GM19099 (cell line): Measurements from ENCODE around the gene DUOX1.

Source experiments
- POLR2A ChIP-seq: IDR thresholded peaks from 3 replicates; pipeline ENCODE4 v1.6.1; 2011; ENCODE audit warnings: low read depth; ENCODE audit not compliant: insufficient read length; ENCODE audit errors: extremely low read depth

The DUOX1 gene

DNA sequence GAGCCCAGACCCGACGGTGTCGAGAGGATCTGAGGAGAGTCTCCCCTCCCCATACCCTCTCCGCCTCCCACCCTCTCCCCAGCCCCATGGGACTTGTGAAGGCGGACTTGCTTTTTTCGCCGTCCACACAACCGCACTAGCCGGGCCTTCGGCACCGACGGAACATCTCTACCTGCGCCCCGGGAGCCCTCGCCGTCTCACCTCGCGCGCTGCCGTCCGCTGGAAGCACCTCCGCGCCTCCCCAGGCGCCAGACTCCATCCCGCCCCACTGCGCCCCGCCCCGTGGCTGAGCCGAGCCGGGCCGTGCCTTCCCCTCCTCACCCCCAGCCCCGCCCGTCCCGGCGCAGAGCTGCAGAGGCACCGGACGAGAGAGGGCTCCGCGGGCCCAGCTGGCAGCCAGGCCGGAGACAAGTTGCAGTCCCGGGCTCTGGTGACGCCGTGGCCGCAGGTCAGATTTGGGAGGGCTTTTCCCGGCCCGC lies at the start of gene DUOX1, which contains the start of gene DUOXA1:
TSS of gene DUOX1 (plus strand) at position 344 of the 479 bp plus-strand sequence. CDS start 1,973 bp downstream, outside the sequence.
TSS of gene DUOXA1 (minus strand) at position 229 of the 479 bp plus-strand sequence. CDS start 6,865 bp downstream, outside the sequence.
- TF ChIP-seq POLR2A, result no peak

DNA sequence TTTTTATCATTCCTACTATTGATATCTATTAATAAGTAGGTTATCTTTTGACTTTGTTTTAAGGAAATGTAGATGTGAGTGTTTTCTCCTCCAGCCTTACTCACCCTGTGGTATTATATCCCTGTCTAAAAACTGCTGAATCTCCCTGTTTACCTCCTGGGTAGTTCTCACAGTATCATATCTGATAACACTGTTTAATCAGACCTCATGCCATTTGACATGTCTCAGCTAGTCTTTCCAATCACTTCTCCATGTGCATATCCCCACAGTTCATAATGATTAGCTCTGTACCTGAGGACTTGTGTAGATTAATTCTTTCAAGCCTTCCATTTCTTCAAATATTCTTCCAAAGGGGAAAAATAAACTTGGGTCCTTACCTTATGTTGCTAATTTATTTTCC lies 46.6 kb upstream of the DUOX1 start:
- no peak for TF ChIP-seq POLR2A

GRCh38 chr15:45084163-45084562 lies 45.6 kb upstream of the DUOX1 start:
- TF ChIP-seq POLR2A, result no peak

- TF ChIP-seq POLR2A, result no peak
Observed at GRCh38 chr15:45087513-45087912, 42.3 kb upstream of the DUOX1 start.

DNA sequence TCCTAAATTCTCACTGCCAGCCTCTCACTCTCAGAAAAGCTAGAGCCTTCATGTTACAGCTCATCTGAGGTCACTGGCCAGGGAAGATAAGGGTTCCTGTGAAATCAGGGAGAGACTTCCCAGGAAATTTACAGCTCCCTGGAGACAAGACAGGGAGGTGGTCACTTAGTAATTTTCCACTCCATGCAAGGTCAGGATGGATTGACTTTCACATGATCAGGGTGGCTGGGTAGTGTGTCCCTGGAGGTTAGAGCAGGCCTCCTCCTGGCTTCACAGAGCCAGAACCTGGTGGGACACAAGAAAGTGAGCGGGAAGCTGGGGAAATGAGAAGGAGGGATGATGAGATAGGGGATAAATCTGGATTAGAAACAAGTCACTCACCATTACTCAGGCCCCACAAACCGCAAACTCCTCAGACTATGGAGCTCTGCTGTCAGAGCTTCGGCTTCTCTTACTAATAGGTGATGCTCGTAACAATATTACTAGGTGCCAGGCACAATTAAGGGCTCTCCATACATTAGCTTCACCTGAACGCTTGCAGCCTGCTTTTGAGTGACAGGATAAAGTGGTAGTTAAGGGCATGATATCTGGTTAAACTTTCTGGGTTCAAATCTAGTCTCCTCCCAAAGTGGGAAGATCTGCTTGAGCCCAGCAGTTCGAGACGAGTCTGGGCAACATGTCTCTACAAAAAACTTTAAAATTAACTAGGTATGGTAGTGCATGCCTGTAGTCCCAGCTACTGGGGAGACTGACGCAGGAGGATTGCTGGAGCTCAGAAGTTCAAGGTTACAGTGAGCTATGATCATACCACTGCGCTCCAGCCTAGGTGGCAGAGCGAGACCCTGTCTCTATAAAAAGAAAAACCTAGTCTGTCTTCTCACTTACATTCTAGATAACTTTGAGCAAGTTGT lies 40.7 kb upstream of the DUOX1 start:
- no peak for TF ChIP-seq POLR2A

DNA sequence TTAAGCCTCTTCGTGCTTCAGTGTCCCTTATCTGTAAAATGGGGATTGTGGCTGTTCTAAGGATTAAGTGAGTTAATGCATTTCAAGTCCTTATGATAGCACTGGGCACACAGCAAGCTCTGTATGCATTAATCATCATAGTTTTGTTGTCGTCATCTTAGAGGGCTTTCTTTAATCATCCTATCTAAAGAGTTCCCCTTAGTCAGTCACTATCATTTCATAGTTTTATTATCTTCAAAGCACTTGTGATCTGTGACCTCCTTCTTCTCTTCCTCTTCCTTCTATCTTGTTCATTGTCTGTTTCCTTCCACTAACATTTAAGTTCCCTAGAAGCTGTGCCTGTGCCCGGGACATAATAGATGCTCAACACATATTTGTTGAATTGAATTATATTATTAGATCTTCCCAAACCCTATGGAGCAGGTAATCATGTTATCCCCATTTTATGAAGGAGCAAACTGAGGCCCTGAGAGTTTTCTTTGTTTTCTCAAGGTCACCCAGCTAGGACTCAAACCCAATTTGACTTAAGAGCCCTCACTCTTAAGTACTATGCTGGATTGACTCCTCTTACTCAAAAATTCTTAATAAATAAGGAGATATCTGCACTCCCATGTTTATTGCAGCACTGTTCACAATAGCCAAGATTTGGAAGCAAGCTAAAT lies 40.0 kb upstream of the DUOX1 start:
- TF ChIP-seq POLR2A, result no peak

GRCh38 chr15:45091161-45091560 lies 38.6 kb upstream of the DUOX1 start:
- TF ChIP-seq POLR2A, result no peak

DNA sequence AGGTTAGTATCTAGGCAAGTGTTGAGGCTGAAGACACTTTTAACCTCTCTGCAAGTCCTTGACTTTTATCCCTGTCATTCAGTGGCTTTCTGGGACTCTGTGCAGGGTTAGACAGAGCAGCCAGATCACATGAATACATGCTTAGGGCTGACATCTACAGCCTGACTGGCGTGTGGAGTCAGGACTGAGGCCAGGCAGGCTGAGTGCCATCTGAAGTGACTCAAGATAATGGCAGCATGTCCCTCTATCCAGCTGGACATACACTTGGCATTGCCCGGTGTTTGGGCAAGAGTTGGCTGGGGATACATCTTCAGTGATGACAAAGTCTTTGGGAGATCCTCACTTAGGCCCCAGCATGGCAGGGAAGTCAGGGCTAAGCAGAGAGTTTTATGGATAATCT lies 38.2 kb upstream of the DUOX1 start:
- no peak for TF ChIP-seq POLR2A

GRCh38 chr15:45093013-45093412 lies 36.8 kb upstream of the DUOX1 start:
- no peak for TF ChIP-seq POLR2A

DNA sequence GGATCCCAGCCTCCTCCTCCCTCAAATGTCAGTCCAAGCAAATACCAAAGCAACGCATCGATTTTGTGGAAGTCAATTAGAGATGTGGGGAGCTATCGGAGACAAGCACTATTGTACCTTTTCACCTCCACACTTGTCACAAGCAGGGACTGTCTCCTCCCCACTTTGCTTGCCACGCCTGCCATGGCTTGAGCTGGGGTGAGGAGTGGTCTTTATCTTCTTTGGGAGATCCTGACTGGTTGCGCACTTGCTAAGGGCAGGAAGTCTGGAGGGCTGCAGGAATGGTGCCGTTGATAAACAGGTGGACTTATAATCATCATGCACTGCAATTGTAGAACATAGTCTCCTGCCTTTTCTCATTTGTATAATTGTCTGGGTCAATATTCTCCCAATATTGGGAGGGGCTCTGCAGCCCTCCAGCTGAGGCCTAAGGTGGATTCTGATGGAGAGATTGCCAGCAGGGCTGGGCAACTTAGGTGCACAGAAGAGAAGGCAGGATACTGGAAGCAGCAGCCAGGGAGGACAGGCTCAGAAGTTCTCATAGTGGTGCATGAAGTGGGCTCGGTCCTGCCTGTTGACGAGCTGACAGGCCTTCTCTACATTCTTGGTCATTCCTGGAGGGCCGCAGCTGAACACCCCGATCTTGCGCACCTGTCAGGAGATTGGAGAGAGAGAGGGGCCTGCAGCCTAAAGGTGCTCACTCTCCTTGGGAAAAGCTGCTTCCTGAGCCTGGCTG lies 36.0 kb upstream of the DUOX1 start:
- TF ChIP-seq POLR2A, result no peak

DNA sequence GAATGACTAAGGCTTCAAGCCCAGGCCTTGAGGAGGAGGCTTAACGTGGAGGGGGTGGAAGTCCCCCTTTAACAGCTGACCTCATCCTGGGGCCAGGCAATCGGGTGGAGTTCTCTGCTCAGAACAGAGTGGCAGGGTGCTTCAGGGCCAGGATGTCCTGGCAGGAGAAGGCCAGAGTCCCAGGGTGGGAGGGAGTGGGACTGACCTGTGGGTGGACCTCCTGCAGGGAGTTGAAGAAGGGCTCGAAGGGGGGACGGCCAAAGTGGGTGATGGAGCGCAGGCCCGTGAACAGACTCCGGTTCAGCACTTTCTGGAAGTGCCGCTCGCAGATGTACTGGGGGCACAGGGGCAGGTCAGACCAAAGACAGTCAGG lies 35.5 kb upstream of the DUOX1 start:
- no peak for TF ChIP-seq POLR2A

GRCh38 chr15:45095661-45096060 lies 34.1 kb upstream of the DUOX1 start:
- TF ChIP-seq POLR2A, result no peak

DNA sequence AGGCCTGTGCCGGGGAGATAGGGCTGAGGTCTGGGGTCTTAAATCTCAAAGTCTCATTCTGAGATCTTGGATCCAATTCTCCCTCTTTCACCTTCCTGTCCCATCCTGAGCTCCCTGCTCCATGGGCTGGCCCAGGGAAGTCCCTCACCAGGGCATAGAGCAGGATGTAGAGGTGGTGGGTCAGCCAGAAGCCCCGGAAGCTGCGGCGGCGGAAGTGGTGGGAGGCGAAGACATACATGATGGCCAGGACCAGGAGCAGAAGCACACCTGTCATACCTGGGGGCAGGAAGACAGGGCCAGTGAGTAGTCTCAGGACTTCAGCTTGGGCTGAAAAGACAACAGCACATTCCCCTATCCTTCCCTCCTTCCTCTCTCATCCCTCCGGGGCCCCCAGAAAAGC lies 32.3 kb upstream of the DUOX1 start:
- TF ChIP-seq POLR2A, result no peak

DNA sequence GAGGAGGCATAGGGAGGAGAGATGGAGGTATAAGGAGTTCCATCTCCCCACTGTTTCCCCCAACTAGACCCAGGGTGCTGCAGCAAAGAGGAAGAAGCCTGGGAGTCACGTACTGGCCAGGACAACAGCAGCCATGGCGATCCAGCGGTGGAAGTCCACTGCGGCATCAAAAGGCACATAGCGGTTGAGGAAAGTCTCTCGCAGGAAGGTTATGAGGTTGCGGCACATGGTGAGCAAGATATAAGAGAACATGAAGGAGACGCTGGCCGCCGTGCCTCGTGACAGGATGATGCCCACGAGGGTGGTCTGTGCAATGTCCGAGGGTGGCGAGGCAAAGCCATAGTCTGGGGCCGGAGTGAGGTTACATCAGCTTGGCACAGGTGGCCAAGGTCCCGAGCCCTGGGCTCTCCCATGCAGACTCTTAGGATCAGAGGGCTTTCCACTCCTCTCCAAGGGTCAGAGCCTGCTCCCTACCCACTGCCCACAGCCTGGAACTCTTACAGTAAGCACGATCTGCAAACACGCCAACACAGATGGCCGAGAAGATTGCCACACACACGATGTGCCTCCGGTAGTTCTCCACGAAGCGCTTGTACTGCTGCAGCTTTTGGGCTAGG lies 30.1 kb upstream of the DUOX1 start:
- no peak for TF ChIP-seq POLR2A
